22Rv1 (cell line): Measurements from ENCODE around the gene DTNA.

ENCODE experiments used
- ZFX ChIP-seq: fragments of 450-650 bp; IDR thresholded peaks from 2 replicates; pipeline ENCODE4 v1.6.1; 2017; ENCODE audit warnings: antibody characterized with exemption, borderline replicate concordance
- TF ChIP-seq, protein P1 (sequence below): fragments of 450-650 bp; IDR thresholded peaks from 2 replicates; pipeline ENCODE4 v1.5.1; 2017; ENCODE audit warnings: mild to moderate bottlenecking

GRCh38 chr18:34915046-34915445 lies 204.9 kb downstream of the DTNA start:
- TF ChIP-seq, protein P1, sequence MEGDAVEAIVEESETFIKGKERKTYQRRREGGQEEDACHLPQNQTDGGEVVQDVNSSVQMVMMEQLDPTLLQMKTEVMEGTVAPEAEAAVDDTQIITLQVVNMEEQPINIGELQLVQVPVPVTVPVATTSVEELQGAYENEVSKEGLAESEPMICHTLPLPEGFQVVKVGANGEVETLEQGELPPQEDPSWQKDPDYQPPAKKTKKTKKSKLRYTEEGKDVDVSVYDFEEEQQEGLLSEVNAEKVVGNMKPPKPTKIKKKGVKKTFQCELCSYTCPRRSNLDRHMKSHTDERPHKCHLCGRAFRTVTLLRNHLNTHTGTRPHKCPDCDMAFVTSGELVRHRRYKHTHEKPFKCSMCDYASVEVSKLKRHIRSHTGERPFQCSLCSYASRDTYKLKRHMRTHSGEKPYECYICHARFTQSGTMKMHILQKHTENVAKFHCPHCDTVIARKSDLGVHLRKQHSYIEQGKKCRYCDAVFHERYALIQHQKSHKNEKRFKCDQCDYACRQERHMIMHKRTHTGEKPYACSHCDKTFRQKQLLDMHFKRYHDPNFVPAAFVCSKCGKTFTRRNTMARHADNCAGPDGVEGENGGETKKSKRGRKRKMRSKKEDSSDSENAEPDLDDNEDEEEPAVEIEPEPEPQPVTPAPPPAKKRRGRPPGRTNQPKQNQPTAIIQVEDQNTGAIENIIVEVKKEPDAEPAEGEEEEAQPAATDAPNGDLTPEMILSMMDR: no peak
- TF ChIP-seq ZFX: no peak
